Transverse colon (tissue), 4 donors: Measurements from ENCODE around the gene KAZN.

ENCODE experiments used
- CTCF ChIP-seq, 5 experiments: fragments of 200-600 bp in 3 of 5; fragments of 450-650 bp in 2 of 5; sonication (generic) in 3 of 5; IDR thresholded peaks; 1 replicate in 2 of 5; 2 replicates in 3 of 5; pipeline ENCODE4 v1.5.1; 2016 to 2017; ENCODE audit warnings: antibody characterized with exemption in 5 of 5, inconsistent platforms in 3 of 5, mild to moderate bottlenecking in 2 of 5, moderate library complexity in 1 of 5
- EP300 ChIP-seq: sonication (generic); formaldehyde crosslinking; IDR thresholded peaks from one replicate; pipeline ENCODE4 v1.6.1; 2017; ENCODE audit warnings: antibody characterized with exemption, low read depth
- POLR2A ChIP-seq: fragments of 450-650 bp; IDR thresholded peaks from one replicate; pipeline ENCODE4 v1.6.1; 2016; ENCODE audit warnings: antibody characterized with exemption, mild to moderate bottlenecking, moderate library complexity
- POLR2AphosphoS5 ChIP-seq, 3 donors: sonication (generic); formaldehyde crosslinking; IDR thresholded peaks; one replicate each; pipeline ENCODE4 v1.6.1; 2016; ENCODE audit warnings: antibody characterized with exemption in 3 of 3

- TF ChIP-seq CTCF (IDR thresholded peaks at IDR 0.05) (no peak), POLR2A (no peak), POLR2AphosphoS5 (IDR thresholded peaks at IDR 0.05) (no peak), EP300 (no peak)
These were observed 245.9 kb downstream of the KAZN start for GRCh38 chr1:14844356-14844755.
